ENCODE data around the gene CENPVL1.

GRCh38 chrX:51728202-51728601 is 17.9 kb downstream of the CENPVL1 start:
- TF ChIP-seq, protein P1, sequence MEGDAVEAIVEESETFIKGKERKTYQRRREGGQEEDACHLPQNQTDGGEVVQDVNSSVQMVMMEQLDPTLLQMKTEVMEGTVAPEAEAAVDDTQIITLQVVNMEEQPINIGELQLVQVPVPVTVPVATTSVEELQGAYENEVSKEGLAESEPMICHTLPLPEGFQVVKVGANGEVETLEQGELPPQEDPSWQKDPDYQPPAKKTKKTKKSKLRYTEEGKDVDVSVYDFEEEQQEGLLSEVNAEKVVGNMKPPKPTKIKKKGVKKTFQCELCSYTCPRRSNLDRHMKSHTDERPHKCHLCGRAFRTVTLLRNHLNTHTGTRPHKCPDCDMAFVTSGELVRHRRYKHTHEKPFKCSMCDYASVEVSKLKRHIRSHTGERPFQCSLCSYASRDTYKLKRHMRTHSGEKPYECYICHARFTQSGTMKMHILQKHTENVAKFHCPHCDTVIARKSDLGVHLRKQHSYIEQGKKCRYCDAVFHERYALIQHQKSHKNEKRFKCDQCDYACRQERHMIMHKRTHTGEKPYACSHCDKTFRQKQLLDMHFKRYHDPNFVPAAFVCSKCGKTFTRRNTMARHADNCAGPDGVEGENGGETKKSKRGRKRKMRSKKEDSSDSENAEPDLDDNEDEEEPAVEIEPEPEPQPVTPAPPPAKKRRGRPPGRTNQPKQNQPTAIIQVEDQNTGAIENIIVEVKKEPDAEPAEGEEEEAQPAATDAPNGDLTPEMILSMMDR (IDR thresholded peaks at IDR 0.05; ENCODE audit: insufficient read depth, low read length, poor library complexity, severe bottlenecking): no peak
- no peak for TF ChIP-seq EZH2phosphoT487 (conservative IDR thresholded peaks at IDR 0.05; ENCODE audit: low read length)
